ENCODE data around the gene GAK.
A peak's percentile ranks its signal among the peaks of the same experiment; 100 is the strongest.

Gene GAK

GRCh38 chr4:845233-845835, 86.8 kb downstream of the GAK start:
- no peak for DNase-seq

DNA sequence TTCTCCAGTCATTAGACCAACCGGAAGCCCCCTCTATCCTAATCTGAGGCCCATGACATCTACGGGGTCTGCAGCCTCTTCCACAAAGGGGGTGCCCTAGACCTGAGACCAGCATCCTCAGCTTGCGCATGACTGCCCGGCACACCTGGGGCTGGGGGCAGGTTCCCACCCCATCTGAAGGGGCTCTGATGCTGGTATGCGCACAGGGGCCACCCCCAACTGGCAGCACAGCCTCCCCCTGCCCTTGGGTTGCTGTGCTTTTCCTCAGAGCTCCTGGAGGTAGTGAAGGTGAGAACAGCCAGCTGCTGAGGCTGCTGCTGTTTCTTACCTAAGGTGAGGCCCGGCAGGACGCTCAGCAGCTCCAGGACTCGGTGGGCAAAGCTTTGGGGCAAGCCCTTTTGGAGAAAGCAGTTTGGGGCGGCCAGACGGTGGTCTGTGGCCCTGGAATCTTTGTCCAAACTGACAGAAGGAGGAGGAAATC, 87.3 kb downstream of the GAK start:
- DNase-seq = no peak

DNA sequence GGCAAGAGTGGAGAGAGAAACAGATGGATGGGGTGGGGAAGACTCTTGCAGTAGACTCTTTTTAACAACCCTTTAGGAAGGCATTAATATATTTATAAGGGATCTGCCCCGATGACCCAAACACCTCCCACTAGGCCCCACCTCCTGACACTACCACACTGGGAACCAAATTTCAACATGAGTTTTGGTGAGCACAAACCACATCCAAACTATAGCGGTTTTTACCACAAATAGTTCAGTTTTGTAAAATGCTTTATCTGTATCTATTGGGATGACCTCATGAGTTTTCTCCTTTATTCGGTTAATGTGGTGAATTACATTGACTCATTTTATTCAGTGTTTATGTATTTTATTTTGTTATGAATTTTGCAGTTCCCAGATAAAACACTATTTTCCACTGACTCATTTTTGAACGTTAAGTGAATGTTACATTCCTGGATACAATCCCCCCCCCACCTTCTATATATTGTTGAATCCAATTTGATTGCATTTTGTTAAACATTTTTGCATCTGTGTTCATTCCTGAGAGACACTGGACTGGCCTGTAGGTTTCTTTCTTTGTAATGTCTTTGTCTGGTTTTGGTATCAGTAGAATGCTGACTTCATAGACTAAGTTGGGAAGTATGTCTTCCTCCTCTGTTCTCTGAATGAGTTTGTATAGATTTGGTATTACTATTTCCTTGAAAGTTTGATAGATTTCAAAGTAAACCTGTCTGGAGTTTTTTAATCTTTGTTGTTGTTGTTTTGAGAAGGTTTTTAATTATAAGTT, 92.3 kb downstream of the GAK start:
- no peak for DNase-seq

- DNase-seq = no peak
These were observed 94.3 kb downstream of the GAK start for GRCh38 chr4:837772-838171.

- DNase-seq = peak; percentile 30
These were observed 95.3 kb downstream of the GAK start for GRCh38 chr4:836750-837301.

GRCh38 chr4:836003-836511, 96.1 kb downstream of the GAK start:
- peak; percentile 20 for DNase-seq

DNA sequence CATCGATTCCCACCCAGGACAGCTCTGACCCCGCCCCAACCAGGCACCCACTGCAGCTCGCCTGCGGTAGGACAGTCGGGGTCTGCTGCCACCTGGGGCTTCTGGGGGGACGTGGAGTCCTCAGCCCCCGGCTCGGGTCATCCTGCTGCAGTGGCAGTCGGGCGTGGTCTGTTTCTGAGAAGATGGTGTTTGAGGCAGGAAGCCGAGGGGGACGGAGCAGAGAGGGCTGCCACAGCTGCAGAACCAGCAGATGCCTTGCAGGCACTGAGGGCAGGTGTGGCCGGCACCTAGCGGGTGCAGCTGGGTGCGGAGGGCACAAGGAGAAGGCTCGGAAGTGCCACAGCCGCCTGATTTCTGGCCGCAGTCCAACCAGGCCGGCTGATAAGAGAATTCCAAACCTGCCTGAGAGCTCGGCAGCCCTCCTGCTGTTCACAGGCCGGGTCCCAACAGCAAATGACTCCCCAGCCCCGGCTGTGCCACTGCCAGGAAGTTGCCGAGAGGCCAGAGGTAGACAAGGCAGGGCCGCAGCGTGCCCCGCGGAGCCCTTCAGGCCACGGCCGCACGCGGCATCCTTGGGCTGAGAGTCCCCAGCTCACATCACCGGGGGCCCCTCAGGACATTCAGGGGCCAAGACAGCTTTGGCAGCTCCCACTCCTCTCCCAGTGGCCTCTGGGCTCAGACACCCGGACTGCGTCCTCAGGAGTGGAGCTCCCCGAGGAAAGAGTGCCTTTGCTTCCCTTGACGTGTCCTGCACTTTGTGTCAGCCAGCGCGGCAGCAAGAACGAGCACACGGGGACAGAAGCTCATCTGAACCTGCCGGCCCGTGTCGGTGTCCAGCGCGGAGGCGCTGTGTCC, 96.7 kb downstream of the GAK start:
- peak; percentile 42 for DNase-seq

- DNase-seq = peak; percentile 24
These were observed 97.6 kb downstream of the GAK start for GRCh38 chr4:834368-835147.

DNA sequence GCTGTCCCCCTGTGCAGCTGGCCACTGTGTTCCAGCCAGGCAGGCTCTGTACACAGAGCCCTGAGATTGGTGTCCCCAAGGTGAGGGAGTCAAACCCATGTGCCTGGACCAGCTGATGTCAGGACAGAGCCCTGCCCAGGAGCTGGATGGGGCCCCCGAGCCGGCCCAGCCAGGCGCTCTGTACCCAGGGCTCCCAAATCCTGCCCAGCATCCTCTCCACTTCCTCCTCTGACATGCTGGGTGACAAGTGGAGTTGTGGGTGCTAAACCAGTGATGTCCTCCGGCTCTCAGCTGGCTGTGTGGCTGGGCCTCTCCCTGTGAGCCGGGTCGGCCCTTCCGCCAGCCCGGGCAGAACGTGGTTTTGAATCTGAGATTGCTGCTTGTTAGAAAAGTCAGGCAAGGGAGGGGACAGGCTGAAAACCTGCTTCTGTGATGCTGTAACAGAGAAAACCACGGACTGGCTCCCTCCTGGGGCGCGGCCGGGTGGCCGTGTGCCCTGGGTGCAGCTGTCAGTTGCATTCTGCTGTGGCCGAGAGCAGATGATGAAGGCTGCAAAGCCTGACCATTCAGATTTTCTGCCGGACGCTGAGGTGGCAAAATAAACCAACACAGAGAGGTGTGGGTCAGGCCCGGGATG, 98.3 kb downstream of the GAK start:
- no peak for DNase-seq

DNA sequence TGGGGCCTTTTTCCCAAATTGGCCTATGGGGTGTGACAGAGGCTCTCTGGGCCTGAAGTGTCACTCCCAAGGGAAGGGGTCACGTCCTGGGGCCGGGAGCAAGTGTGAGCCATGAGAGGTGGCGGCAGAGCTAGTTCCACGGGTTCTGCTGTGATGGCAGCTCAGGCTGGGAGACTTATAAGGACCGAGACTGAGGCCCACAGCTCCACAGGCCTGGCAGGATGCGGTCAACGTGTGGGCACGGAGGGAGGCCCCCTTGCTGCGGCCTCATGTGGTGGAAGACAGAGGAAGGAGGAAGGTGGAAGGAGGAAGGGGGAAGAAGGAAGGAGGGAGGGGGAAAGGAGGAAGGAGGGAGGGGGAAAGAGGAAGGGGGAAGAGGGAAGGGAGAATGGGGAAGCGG, 99.0 kb downstream of the GAK start:
- no peak for DNase-seq

- DNase-seq = peak; percentile 17
These were observed 99.6 kb downstream of the GAK start for GRCh38 chr4:832536-832935.

GRCh38 chr4:832108-832507, 100.0 kb downstream of the GAK start:
- DNase-seq = peak; percentile 20

DNA sequence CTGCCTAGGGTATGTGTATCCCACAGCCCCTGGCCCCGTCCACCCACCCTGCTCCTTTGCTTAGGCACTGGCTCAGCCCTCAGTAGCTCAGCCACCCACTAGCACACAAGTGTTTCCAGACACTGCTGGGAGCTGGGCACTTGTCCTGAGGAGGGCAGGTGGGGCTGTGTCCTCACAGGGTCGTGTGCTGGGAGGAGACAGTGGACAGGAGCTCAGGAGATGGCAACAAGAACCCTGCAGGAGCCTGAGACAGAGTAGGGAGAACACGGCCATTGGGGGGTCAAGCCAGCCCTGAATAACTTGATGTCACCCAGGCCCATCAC, 100.7 kb downstream of the GAK start:
- DNase-seq = no peak

DNA sequence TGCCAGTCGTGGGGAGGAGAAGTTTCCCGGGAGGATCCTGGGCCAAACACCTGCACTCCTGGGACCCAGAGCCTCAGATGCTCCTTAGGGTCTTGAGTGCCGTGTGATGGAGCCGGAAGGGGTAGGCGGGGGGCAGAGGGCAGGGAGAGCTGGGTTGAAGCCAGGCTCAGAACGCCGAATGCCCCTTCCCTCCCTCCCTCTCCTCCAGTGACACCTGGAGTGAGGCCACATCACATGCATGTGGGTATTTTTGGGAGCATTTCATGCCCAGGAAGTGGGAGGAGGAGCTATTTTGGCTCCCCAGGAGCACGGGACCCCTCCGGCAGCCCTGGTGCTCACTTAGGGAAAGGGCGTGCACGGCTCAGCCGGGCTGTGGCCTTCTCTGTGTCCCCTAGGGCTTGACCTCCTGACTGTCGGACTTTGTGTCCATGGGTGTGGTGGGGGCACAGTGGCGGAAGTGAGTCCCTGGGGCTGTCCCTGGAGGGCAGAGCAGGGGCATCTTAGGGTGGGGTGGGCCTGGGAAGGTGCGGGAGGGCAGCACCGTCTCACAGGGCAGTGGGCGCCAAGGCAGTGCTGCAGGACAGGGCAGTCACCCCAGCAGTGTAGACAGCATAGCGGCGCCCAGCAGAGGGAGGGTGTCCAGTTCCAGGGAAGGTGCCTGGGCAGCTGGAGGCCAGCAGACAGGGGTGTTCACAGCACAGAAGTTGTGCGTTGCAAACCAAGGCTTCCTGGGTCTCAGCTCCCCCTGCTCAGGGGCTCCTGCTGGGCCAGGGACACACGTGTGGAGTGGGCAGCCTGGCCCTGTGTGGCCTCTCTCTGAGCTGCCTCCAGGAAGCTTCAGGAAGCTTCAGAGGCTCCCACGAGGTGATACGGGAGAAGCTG, 101.3 kb downstream of the GAK start:
- peak; percentile 32 for DNase-seq

- DNase-seq = peak; percentile 33
These were observed 102.1 kb downstream of the GAK start for GRCh38 chr4:829761-830600.

DNA sequence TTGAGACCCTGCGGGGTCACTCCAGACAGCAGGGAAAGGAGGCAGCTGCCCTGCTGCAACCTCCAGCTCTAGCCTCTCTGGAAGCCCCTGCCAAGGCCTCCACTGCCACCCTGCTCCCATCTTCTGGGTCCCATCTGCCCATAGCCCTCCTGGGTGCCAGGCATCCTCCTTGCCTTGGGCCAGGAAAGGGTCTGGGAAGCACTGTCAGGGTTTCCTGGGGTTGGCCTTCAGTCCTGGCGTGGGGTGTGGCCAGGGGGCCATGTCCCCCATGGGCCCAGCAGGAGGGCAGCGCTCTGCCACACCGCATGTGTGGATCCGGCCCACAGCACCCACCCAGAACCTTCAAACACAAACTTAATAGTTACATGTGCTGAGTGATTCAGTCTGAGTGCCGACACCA, 102.8 kb downstream of the GAK start:
- no peak for DNase-seq

DNA sequence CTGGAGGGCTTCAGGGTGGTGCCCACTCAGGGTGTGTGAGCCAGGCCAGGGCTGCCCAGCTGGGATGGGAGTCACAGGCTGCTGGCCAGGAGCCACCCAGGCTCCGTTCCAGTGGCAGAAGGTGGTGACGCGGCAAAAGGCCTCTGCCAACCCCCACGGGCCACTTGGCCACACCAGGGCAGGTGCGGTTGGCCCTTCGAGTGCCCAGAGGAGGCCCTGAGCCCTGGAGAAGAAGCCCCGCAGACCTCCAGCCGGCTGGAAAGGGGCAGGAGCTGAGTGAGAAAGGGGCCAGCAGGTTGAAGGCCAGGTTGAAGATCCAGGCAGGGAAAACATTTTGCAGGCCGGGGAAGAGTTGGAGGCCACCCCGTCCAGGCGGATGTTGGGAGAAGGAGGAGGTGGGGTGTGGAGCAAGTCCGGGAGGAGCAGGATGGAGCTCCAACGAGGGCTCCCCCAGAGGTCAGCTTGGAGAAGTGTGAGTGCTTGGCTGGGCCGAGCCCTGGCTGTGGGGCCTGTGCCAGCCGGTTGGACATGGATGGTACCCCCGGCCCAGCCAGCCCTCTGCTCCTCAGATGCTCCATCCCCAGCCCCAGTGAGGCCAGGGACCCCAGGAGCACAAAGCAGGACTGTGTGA, 103.4 kb downstream of the GAK start:
- DNase-seq = no peak

DNA sequence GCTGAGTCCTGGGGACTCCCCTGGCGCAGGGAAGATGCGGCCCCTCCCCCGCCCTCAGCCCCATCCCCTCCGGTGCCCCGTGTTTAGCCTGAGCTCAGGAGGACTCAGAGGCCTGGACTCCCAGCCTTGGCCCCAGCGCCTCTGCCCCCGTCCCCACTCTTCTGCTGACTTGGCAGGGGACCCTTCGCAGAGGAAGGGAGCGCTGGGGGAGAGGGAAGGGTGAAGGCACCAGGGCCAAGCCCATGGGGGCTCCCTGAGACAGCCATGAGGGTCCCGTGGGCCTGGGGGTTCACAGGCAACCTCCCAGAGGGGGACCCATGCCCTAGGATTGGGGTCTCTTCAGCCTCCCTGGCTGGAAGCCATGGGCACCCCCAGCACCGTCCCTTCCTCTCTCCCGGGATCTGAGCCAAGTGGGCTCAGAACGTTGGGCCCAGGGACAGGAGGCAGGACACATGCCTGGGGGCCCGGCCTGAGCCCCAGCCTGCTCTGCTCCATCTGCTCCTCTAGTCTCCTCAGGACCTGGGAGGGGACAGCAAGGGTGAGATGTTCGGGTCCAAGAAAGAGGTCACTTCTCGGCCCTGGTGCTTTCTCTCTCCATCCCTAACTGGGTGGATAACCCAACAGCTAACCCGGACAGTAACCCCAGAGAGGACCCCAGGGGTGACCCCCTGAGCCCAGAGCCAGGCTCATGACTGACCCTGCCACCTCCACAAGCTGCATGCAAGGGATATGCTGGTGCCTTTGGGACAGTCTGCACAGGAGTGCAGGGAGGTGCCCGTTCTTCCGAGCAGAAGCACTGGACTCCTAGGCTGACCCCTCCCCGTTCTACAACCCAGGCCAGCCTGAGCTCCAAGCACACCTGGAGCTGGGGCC, 104.7 kb downstream of the GAK start:
- DNase-seq = no peak
